CD4-positive, alpha-beta T cell treated with Interleukin-17A for 1 hour (primary cell): ENCODE measurements around the gene CTNNA3.

Experiments used
- DNase-seq: peaks from one replicate; pipeline ENCODE4 v3.0.0-alpha.2; 2020

CTNNA3 gene

DNA sequence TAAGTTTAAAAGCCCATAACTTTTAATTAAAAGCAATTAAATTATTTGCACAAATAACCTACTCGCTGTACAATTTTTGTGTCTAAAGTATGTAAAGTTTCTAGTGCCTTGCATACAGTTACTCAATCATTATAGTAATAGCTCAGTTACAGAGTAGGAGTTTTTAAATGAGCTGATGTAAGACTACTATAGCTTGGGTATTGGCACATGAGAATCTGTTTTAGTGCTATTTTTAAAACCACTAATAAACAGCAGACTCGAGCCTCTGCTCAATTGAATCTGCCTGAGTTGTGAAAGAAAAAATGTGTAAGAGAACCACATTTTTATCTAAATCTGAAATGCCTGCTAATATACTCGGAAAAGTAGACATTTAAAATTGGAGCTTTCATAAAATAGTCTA is 31.1 kb downstream of the CTNNA3 start:
- no peak for DNase-seq

DNA sequence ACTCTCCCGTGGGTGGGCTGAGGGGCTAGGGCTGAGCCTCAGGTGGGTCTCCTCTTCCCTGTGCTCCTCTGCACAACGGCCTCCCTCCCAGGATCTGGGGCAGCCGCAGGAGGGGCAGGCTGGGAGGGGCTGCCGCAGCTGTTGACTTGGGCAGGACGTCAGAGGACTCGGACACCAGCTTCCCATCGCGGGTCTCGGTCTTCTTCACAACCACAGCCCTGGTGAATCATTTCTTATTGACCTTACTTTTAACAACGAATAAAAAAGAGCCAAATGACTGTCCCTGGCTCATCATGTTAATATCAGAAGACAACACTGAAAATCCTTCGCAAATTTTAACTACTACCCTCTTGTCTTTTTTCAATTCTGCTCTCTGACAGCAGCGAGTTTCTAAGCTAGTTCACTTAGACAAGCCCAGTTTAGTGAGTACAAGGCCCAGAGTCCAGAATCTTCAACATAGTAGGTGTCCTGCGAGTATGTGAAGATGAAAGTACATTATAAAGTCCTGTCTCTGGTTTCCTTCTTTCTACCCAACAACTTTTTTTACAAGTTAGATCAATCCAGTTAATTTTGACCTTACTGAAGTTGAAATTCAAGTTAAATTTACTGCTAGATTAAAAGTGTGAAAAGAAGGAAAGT is 32.4 kb downstream of the CTNNA3 start:
- no peak for DNase-seq

DNA sequence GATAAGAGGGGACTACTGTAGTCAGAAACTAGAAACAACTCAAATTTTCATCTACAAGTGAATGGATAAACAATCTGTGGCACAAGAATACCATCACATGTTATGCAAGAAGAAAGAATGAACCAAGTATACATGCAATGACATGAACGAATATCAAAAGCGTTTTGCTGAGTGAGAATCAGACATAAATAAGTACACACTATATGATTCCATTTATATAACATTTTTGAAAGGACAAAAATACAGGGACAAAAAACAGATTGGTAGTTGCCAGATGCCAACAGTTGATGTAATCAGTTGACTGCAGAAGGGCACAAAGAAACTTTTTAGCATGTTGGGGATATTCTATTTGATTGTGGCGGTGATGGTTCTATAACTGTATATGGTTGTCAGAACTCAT is 33.6 kb downstream of the CTNNA3 start:
- no peak for DNase-seq

DNA sequence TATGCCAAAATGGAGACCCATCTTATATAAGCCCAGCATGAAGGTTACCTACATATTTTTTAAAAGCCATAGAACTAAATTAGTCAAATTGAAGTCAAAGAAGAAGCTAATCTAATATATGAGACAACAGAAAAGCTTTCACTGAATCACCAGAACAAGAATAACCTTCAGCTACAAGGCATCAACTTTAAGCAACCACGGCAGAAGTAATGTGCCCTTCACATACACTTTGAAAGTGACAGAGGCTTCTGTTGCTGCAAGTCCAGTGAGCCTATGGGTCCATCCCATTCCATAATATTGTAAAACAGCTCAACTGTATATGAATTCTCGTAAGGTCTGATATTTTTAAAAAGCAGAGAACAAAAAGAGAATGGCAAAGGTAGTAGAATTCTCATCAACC is 36.5 kb downstream of the CTNNA3 start:
- DNase-seq: no peak

DNA sequence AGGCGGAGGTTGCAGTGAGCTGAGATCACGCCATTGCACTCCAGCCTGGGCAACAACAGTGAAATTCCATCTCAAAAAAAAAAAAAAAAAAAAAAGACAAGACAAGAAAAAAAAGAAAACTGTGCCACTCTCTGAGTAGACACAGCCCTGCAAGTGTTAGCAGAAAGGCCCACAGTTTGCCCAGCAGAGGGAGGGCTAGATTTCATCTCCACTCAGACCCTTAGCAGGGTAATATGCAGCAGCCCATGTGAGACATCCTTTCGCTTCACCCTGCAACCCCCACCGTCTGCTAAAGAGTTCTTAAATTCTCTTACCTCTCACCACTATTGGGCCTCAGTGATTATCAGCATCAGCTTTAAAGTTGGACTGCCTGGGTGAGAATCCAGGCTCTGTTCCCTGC is 38.2 kb downstream of the CTNNA3 start:
- DNase-seq: no peak

DNA sequence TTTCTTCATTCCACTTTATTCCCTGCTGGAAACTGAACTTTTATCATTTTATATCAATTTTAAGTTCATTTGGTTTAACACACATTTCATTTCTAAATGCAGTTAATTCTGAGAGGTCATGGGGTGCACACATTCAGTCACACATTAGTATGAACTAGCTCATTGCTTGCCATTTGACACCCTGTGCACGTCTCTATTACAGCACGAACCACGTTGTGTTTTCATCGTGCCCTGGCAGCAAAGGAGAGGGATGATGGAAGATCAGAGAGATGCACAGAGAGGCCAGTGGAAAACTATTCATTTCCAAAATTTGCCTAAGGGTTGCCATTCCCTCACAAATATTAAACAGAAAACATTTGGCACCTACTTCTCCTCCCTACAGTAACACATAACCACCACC is 45.4 kb downstream of the CTNNA3 start:
- no peak for DNase-seq

DNA sequence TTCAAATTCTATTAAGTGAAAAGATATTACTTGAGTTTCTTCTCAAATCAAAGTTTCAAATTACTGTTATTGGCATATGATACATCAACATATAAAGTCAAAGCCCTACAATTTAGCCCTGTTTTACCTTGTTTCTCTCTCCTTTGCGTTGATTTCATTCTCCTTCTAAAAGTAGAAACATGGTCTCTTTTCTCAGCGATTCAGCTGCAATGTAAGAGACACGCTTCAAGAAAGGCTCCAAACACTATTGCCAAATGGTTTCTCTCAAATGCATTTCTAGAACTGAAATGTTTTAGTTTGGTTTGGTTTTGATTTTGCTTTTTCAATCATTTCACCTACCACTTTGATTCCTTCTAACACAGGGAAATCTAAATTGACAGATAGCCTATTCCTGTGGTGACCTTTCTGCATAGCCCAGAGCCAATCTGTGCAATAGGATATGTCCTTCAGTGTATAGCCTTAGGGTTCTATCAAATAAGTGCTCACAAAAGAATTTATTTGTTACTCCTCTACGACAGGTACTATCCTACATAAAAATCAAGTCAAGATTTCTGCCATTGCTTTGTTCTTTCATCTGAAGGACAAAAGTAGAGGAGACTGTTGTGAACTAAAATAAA is 47.3 kb downstream of the CTNNA3 start:
- no peak for DNase-seq

DNA sequence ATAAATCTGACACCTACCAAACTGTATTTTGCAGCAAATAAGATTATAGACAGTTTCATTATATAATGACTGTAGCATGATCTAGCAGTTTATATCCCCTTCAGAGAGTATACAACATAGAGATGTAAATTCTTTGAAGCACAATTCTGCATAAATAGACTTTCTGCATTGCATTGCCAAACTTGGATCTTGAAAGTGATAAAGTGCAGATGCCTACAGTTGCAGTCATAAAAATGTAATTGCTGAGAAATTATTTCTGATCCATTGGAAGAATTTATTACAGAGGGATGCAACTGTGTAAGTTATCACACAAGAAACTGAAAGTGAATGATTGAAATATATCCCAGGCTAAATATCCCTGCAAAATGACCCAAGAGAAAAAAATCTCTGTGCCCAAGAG is 65.1 kb downstream of the CTNNA3 start:
- DNase-seq: no peak

DNA sequence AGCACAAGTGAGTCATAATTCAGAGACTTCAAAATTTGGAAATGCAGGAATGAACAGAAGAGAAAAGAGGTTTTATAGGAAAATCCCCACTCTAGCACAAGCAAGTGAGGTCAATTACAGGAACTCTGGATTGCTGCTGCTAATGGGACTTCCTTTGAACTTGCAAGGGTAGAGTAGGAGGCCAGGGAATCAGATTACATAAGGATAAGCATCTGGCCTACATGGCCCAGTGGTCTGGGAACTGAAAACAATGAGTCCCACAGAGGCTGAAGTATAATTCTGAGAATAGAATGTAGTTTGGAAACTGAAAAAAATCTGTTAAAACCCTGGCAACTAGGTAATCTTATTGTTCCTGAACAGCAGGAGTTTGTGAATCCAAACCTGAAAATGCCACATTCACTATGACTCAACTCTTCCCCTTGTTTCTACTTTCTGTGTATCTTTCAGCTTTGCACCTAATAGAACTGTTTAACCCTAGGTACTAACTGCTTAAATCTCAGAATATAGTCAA is 66.5 kb downstream of the CTNNA3 start:
- DNase-seq: no peak

DNA sequence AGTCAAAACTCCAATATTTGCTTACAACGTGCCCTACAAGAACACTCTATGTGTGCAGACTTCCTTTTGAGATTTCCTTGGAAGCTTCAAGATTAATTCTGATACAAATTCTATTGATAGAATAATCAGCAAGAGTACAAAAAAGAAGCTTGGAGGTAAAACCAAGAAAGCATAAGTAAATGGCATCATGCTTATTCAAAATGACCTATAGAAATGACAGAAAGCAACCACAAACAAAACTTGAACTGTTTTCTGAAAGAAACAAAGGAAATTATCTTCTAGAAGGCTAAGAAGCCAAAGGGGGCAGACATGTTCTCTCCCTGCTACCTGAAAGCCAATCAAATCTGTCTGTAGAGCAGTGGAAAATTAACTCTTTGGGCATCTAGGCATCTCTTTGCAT is 73.0 kb downstream of the CTNNA3 start:
- no peak for DNase-seq

DNA sequence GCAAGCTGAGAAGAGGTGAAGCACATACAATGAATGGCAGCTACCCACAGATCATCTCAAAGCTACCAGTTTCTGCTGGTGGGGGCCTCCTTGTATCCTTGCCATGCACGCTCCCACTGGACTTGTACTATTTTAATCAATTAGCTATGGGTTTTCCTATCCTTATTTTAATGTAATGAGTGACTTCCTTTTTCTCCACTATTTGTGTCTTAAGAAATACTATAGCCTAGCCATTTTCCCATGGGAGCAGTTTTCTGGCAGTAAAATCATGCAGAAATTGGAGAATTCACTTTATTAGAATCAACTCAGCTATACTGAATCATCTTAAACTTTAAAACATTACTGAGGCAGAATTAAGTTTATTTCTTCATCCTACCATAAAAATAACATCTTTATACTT is 73.5 kb downstream of the CTNNA3 start:
- no peak for DNase-seq

DNA sequence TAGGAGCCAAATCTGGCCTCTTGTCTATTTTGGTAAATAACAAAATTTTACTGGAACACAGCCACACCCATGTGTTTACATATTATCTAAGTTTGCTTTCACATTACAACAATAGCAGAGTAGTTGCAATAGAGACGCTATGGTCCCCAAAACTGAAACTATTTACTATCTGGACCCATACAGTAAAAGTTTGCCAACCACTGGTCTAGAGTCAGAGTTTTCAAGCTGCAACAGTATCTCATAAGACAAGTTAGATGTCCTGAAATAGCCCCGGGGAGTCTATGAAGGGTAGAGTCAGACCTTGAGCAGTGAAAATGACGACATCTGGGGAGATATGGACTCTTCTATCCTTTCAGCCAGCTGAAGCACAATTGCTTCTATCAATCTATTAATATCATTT is 74.2 kb downstream of the CTNNA3 start:
- no peak for DNase-seq

DNA sequence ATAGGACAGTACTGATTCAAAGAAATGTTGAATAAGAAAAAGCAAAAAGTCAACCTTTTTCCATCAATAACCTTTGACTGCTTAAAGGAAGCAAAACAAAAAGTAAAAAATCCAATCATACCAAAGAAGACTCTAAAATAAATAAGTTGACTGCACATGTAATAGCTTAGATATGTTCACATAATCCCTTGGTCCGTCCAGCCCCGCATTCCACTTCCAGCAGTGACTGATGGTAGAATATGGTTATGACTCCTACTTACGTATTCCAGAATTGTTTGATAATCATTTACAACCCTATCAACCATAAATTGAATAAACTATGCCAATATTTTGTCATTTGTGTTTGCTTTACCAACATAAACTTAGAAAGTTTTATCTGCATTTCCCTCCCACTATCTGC is 77.9 kb downstream of the CTNNA3 start:
- no peak for DNase-seq

DNA sequence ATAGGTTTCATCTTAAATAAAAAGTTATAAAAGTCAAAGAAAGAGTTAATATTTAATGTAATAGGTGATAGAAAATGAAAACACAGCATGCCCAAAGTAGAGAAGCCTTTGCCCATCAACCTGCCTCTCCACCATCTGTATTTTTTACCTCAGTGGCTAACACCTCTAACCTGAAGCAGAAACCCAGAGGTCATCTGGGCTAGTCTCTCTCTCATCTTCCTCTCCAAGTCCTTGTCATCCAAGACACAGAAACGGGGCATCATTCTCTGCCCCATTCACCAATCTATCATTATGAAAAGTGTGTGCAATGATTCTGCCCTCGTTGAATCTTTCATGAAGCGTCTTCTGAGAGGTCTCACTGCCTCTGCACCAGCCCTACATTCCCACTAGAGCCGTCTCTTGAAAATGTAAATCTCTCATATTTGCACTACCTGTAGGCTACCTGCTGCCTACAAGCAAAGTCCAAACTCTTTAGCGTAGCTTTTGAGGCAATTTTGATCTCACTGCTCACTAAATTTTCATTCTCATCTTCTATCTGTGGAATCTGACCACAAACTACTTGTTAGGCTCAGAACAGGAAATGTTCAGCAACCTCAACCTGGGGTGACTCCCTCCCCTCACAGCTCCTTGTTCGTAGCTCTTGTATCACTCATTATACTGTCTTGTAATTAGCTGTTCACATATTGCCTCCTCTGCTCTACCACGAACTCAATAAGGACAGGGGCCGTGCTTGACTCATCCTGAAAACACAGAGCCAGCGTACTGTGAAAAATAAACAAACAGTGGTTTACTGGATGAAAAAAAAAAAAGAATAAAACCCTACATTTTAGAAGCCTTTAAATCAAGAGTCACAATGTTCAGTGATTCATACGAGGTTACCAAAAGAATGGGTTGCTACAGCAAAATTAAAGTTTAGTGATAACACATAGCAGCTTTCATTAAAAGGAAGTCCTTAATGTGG is 83.1 kb downstream of the CTNNA3 start:
- DNase-seq: peak; percentile 76

DNA sequence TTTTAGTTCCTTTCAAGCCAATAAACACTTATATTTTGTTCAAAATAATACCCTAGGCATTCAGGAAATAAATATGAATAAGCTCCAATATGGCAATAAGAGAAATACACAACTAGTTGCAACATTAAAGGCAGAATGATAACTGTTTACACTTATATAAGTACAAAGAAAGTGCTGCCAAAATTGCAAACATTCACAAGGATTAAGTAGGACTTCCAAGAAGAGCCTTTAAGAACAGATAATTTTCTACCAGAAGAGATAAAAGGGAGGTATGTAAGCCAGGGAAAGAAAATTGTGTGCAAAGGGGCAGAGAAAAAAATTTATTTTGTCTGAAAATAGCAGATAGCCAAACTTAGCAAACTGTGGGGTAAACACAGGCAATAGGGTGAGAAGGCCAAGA is 83.8 kb downstream of the CTNNA3 start:
- no peak for DNase-seq

DNA sequence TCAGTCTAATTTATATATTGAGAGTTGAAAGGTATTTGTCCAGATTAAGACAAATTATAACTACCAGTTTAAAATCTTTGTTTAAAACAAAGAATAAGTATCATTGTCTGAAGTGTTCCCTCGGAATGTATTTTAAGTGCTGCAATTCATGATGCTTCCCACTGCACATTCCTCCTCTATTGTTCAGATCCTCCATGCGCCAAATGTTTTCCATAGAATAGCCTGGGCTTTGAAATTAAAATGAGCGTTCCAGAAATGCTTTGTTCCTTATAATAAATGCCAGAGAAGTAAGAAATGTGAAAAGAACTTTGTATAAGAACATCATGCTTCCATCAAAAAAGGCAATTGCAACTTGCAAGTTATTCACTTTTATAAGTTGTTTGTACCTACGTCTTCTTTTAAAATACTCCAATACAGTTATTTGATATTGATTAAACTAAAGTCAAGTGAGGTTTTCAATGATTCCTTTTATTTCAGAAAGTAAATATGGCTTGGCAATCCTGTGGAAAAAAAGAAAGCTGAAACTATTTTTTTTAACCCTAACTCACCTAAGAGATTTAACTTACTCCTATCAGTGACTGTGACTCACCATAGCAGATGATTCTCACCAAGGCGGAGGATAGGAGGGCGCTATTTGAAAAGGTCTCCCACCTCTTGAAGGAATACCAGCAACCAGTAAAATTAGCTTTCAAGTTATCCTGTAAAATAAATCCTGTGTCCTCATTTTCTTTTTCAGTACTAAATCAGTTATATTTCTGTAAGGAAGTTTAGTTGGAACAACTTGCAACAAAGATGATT is 85.8 kb downstream of the CTNNA3 start:
- no peak for DNase-seq

DNA sequence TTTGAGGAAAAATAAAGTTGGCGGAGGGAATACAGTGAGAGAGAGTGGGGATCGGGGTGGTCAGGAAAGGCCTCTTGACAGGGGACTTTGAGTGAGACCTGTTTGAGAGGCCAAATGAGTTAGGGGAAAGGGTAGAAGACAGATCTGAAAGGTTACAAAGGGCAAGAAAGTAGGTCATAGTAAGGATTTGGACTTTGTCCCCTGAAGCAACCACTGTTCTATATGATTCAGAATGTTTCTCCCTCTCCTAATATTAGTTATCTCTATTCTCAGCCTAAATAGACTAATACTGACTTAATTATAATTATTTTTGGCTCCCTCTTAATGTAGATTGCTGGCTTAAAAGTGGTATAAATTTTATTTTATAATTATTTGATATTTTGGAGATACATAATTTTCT is 88.0 kb downstream of the CTNNA3 start:
- no peak for DNase-seq

DNA sequence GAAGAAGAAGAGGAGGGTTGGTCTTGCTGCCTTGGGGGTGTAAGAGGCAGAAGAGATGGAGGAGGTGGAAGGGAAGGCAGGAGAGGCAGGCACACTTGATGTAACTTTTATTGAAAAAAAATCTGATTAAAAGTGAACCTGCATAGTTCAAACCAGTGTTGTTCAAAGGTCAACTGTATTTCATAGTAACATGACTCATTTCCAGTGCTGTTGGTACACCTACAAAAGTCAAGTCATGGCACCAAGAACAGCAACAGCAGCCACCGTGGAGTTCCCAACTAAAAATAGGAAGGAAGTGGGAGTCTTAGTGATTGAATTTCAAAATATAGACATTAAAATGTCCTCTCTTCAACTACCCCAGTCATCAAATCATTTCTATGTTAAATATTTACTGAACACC is 88.5 kb downstream of the CTNNA3 start:
- DNase-seq: no peak

DNA sequence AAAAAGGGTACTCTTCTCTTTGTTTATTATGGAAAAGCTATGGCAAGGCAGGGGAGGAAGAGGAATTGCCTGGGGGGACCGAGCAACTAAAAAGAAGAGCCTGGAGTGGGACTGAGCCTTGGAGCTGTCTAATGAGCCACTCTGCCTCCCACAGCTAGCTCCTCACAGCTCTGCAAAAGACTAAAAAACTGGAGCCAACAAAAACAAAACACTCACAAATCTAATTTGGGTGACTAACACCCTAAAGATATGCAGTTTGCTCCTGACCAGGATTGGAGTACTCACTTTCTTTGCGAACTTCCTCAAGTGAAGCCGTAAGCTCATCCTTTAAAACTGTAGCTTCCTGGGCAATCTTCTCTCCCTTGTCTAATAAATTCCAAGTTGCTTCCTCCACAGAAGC is 89.4 kb downstream of the CTNNA3 start:
- DNase-seq: no peak

DNA sequence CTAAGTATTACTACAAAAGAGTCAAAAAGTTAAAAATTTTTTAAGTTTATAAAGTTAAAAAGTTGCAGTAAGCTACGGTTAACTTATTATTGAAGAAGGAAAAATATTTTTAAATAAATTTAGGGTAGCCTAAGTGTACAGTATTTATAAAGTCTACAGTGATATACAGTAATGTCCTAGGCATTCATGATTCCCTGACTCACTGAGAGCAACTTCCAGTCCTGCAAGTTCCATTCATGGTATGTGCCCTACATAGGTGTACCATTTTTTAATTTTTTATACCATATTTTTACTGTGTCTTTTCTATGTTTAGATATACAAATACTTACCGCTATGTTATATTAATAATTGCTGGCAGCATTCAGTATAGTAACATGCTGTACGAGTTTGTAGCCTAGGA is 92.3 kb downstream of the CTNNA3 start:
- no peak for DNase-seq

DNA sequence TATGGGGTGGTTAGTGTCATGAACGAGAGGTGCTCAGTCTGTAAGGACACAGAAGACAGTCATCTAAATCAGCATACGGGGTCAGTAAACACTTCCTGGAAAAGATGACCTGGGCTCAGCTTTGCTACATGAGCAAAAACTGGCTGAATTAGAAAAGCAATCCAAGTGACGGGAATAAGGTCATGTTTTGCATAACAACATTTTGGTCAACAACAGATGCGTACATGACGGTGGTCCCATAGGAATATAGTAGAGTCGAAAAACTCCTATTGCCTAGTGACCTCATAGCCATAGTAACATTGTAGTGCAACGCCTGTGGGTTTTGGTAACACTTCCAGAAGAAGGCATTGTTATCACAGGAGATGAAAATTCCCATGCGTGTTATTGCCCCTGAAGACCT is 92.9 kb downstream of the CTNNA3 start:
- DNase-seq: no peak

DNA sequence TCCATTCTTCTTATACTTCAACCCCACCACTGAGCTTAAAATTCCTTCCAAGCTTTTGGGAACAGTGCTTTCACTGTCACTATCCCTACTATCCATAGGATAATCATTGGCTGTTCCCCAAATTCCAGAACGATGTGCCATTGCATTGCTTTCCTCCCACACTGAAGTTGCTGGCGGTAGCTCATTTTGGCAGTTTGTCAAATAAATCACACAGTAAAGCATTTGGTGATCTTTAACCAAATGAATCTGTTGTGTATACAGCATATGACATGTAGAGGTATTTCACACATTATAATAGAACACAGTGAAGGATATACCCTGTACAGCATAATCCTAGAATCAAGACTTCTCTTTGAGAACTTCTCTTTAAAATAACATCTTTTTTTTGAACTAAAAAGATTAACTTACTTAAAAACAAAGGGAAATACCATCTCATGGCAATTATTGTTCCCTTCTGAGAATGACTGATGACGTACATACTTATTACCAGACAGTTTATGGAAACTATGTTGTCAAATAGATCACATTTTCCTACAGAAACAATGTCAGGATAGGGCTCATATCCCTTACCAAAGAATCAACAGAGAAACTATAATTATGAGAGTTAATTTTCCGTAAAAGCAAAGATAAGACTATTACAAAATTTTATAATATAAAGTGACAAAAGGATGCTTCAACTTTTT is 93.6 kb downstream of the CTNNA3 start:
- DNase-seq: no peak
